ENCODE data around the gene HLCS. TPM values are rescaled to one million over a fixed set of nuclear protein-coding genes. Genes with fewer than 3 reads are reported as not detected.

HLCS gene
- total RNA-seq, 1 donor from 2014 or later: 6.9 TPM

DNA sequence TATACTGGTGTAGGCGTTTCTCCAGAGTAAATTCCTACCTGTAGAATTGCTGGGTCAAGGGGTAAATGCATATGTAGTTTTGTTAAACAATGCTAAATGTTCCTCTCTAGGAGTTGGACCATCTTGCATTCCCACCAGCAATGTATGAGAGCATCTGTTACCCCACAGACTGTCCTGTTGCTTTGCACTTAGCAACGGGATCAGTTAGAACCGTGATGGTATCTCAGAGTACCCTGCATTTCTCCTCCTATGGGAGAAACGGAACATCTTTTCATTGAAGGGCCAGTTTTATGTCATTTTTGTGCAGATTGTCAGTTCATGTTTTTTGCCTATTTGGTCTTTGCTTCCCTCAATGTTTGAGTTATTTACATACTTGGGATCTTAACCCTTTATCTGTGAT is 22.1 kb upstream of the HLCS start:
- DNase-seq (ENCODE audit: low spot score): no peak
- intact Hi-C loops (cut with DNase I): no loop called here

DNA sequence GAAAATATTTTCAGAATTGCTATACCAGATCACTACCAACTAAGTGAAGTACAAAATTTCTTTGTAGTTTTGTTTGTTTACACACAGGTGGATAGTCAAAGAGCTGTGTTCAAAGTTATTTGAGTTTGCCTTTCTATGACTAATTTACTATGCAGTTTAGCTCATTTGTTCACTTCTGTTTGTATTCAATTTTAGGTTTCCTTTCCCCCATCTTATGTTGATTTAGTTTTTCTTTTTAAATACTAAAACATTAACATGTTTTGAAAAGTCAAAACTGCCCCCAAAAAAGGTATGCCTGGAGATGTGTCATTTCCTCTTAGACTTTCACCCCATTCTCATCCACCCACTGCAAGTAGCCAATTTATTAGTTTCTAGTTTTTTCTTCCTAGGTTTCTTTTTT is 21.4 kb upstream of the HLCS start:
- DNase-seq (ENCODE audit: low spot score): no peak
- intact Hi-C loops (cut with DNase I): no loop called here

GRCh38 chr21:36985751-36986594 is 19.5 kb upstream of the HLCS start:
- peak; percentile 36 for DNase-seq (ENCODE audit: low spot score)
- intact Hi-C loops (cut with DNase I): no loop called here

DNA sequence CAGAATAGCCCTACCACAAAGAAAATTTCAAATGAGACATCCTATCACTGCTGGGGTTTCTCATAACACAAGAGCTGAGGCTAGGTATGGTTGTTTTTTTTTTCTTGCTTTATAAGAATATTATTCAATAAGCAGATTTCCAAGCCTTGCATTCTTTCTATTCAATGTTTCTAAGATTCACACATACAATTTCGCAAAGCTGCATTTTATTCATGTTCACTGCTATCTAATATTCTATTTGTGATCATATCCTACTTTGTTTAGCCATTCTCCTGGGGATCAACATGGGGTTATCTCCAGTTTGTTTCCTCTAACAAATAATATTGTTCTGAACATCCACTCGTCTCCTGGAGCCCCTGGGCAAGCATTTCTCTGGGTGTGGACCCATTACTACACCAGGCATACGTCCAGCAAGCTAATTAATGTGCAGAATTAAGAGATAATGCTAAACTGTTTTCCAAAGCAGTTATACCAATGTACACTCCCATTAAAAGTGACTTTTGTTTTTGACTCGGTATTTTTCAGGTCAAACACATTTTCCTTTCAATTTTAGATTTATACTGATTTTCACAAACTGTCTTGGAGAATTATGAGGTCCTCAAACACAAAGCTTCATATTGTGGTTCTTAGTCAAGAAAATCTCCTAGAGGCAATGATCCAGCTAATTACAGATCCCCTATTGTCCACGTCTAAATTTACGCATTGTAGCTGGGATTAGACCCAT is 15.7 kb upstream of the HLCS start:
- DNase-seq (ENCODE audit: low spot score): no peak
- intact Hi-C loops (cut with DNase I): no loop called here

DNA sequence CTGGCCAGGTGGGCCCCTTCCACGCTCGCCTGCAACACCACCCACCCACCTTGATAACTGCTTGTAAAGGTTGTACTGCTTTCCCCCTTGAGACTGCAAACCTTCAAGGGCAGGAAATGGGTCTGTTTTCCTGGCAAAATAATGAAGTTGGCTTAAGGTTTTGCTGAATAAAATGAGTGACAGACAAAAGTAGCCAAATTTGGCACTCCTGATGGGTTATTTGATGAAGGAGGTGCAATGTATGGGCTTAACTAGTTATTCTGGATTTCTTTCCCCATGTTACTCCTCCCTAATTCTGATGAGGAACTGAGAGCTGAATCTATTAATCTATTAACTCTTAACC is 14.6 kb upstream of the HLCS start:
- DNase-seq (ENCODE audit: low spot score): no peak
- intact Hi-C loops (cut with DNase I): no loop called here

GRCh38 chr21:36980280-36981048 is 14.0 kb upstream of the HLCS start:
- no peak for DNase-seq (ENCODE audit: low spot score)
- intact Hi-C loops (cut with DNase I): no loop called here

DNA sequence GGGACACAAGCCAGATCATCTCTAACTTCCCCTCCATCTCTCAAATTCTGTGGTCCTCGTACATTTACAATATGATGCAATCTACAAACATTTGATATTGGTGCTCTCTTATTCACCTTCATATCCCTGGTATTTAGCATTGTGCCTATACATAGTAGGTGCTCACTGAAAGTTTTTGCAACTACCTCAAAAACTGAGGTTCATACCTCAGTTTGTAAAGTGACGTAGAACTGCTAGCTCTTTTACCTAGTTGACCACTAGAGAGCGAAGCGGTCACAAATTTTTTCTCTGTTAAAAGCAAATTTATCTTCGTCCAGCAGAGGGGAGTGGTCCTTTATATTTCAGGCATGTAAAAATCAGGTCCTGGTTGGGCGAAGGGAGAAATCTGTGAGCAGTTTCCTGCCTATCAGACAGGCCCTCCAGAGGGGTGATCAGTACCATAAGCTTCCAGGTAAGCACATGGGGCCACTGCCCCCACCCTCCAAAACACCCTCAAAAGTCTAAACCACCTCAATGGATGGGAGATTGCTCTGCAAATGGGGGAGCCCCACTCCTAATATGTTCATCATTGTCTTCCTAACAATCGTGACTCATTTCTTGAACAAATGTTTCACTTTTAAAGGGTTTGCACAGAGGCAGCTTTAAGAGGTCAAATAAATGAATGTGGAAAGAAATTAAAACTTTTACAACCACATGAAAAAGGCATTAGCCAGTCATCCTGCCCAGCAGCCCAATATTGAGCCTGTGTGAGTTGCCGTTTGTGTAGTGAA is 10.6 kb upstream of the HLCS start:
- intact Hi-C loops (cut with DNase I): loop anchor here (5.0 kb wide), 1 partner anchor 35 kb away; no protein-coding TSS in a partner anchor
- no peak for DNase-seq (ENCODE audit: low spot score)

- intact Hi-C loops (cut with DNase I): loop anchor here (5.0 kb wide), 1 partner anchor 36 kb away; no protein-coding TSS in a partner anchor
These were observed 9.9 kb upstream of the HLCS start for GRCh38 chr21:36976228-36976861.

GRCh38 chr21:36974851-36975192 is 8.4 kb upstream of the HLCS start:
- no peak for DNase-seq (ENCODE audit: low spot score)
- intact Hi-C loops (cut with DNase I): loop anchor here (5.0 kb wide), 1 partner anchor 37 kb away; no protein-coding TSS in a partner anchor

More at GRCh38 chr21:36976228-36976861, 9.9 kb upstream of the HLCS start:
- no peak for DNase-seq (ENCODE audit: low spot score)

GRCh38 chr21:36973986-36974850 is 7.7 kb upstream of the HLCS start:
- no peak for DNase-seq (ENCODE audit: low spot score)
- intact Hi-C loops (cut with DNase I): no loop called here

GRCh38 chr21:36968976-36969375 is 2.5 kb upstream of the HLCS start:
- intact Hi-C loops (cut with DNase I): no loop called here
- no peak for DNase-seq (ENCODE audit: low spot score)

DNA sequence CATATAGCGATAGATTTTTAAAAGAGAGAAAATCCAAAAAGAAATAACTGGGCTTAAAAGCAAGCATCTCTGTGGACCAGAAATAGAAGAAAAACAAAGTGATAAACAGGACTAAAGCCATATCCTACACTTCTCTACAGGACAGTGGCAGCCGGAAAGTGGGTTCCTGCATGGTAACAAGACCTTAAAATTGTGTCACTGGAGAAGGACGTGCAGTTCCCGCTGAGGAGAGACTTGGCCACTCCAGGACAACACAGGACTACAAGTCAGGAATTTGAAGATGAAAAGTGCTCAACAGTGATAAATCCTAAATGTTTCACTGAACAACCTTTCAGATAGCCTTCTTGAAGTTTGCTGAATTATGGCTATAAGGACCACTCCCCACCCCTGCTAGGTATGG is 1.9 kb upstream of the HLCS start:
- DNase-seq (ENCODE audit: low spot score): no peak
- intact Hi-C loops (cut with DNase I): no loop called here

GRCh38 chr21:36966821-36967768 is 626 bp upstream of the HLCS start:
- DNase-seq (ENCODE audit: low spot score): no peak
- intact Hi-C loops (cut with DNase I): loop anchor here (1.0 kb wide), 1 partner anchor 23 kb away; no protein-coding TSS in a partner anchor

GRCh38 chr21:36965720-36966065 is 776 bp downstream of the HLCS start:
- DNase-seq (ENCODE audit: low spot score): no peak
- intact Hi-C loops (cut with DNase I): loop anchor here (1.0 kb wide), 1 partner anchor 25 kb away; no protein-coding TSS in a partner anchor

DNA sequence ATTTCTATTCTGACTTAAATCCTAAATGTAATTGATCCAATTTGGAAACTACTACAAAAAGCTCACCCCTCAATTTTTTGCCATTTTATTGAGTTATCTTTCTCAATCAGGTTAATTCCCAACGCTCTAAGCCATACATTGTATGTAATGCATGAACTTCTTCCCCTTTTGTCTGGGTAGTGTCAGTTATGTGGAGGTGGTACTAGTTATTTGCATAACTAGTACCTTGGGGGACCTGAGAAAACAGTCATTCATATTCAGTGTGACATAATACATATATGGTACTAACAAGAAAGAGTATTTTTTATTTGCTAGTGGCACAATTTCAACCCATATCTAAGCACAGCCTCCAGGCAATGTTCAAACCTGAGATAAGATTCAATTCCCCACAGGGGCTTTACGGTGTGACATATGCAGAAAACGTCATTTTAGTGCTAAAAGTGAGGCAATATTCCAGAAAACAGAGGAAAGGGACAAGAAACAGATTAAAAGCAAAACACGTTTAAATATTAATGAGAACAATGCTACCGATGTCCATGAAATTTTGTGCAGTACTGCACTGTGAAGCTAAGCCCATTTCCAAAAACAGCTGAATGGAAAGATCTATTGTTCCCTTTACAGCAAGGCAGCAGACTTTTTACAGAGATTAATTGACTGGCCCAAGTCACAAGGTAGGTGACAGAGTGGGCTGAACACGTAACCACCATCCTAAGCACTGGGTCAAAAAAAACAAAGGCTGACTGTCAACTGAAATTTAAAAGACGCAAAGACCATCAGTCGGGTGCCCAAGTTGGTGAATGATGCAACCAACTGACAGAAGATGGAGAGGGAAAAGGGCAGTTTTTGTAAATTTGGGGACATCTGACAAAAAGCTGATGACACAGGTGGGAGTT is 1.4 kb downstream of the HLCS start:
- intact Hi-C loops (cut with DNase I): no loop called here
- DNase-seq (ENCODE audit: low spot score): no peak

GRCh38 chr21:36964398-36964797 is 2.1 kb downstream of the HLCS start:
- intact Hi-C loops (cut with DNase I): no loop called here
- DNase-seq (ENCODE audit: low spot score): no peak

Data from cardiac septum (tissue), 1 donor.